ENCODE data around the gene GPR18.

GPR18 gene

DNA sequence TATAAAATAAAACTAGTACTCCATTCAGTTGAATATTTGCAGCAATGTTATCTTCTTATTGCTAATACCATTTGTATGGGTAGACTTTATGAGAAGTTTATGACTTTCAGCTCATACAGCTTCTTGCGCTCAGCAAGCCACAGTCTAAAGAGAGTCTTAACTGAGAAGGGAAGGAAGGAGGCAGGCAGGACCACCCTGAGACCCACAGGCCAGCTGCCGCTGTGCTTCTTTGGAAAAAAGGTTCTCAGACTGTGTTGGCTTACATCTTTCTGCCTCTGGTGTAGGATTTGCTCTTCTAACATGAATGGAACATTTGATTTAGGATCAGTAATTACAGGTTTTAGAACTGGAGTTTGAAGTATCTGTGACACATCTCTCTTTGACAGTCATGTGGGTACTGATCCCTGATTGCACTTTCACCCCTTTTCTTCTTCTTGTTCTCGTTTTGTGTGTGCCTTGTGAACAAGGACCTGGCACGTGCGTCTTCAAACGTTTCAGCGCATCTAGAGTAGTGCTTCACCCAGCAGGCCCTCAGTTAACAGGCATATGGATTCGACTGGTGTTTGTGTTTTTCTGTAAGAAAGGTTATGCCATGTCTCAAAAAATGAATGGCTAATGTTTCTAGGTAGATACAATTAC is 7.1 kb upstream of the GPR18 start:
- H3K4ac ChIP-seq (ENCODE audit: low read depth in 1 of 2, low read length in 2 of 2): no peak overlapping the region
- no peaks in the 10 kb centered on the region for H3K9me3 ChIP-seq (ENCODE audit: control insufficient read depth, low read length)
- H4K91ac ChIP-seq (ENCODE audit: low read length): no peak overlapping the region
- H3K79me1 ChIP-seq (replicated peaks; ENCODE audit: low read length, poor library complexity, severe bottlenecking): peaks cover 23% of the 10 kb centered on the region
- no peak overlapping the region for H3K4me2 ChIP-seq (ENCODE audit: low read length, poor library complexity, severe bottlenecking)
- no peak overlapping the region for H3K27ac ChIP-seq (ENCODE audit: low read length, poor library complexity, severe bottlenecking)
- H2BK12ac ChIP-seq (ENCODE audit: low read length in 2 of 2): no peak overlapping the region
- H2BK5ac ChIP-seq (ENCODE audit: low read depth, low read length, poor library complexity, severe bottlenecking): no peak overlapping the region
- no peaks in the 10 kb centered on the region for H3K27me3 ChIP-seq (ENCODE audit: control insufficient read depth in 1 of 2, insufficient read depth in 1 of 2, low read length in 2 of 2)
- H2AK5ac ChIP-seq (ENCODE audit: low read length, severe bottlenecking): no peak overlapping the region
- no peak overlapping the region for H3K14ac ChIP-seq (ENCODE audit: low read length in 2 of 2)
- H2BK120ac ChIP-seq (ENCODE audit: low read depth, low read length): no peak overlapping the region
- no peak for DNase-seq
- no peak overlapping the region for H3K9ac ChIP-seq (ENCODE audit: low read length)
- H2BK15ac ChIP-seq (ENCODE audit: low read depth, poor library complexity, severe bottlenecking): no peak overlapping the region
- H3K23ac ChIP-seq (ENCODE audit: low read length in 2 of 2): no peak overlapping the region
- no peak overlapping the region for H4K8ac ChIP-seq (ENCODE audit: low read length)
- no peak overlapping the region for H2AFZ ChIP-seq (ENCODE audit: low read depth, low read length)
- 87% methylated on average over 8 of the region's 8 CpGs for WGBS
- H3K4me1 ChIP-seq (ENCODE audit: control insufficient read depth, insufficient read depth, low read depth, low read length): no peaks in the 10 kb centered on the region
- peaks cover 0 to 5% of the 10 kb centered on the region in 2 experiments for H3K36me3 ChIP-seq (ENCODE audit: control insufficient read depth in 1 of 2, insufficient read depth in 2 of 2, low read depth in 1 of 2, low read length in 2 of 2)
- no peak overlapping the region for H3K18ac ChIP-seq (ENCODE audit: low read depth in 1 of 2, low read length in 2 of 2)
- H3K4me3 ChIP-seq (ENCODE audit: insufficient read depth in 1 of 2, low read depth in 1 of 2, low read length in 2 of 2): no peak overlapping the region

DNA sequence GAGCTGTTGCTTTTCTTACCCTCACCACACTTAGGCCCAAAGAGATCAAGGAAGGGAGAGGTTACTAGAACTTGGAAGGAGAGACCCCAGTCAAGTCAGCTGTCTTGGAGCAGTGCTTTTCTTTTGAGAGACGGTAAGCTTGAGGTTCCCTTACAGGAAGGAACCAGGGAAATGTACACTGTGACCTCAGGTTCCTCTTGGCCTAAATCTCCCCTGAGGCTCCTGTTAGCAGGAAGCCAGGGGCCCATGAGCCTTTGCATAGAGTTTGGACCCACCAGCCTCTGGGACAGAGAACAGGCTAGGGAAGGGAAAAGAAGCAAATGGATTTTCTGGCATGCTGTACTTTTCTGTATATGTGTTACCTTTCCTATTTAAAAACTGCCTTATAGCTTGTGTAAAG is 5.9 kb upstream of the GPR18 start:
- peaks cover 9 to 10% of the 10 kb centered on the region in 2 experiments for H3K36me3 ChIP-seq (ENCODE audit: control insufficient read depth in 1 of 2, insufficient read depth in 2 of 2, low read depth in 1 of 2, low read length in 2 of 2)
- H2BK5ac ChIP-seq (ENCODE audit: low read depth, low read length, poor library complexity, severe bottlenecking): no peak overlapping the region
- no peak overlapping the region for H3K4me2 ChIP-seq (ENCODE audit: low read length, poor library complexity, severe bottlenecking)
- H3K4ac ChIP-seq (ENCODE audit: low read depth in 1 of 2, low read length in 2 of 2): no peak overlapping the region
- no peak overlapping the region for H3K27ac ChIP-seq (ENCODE audit: low read length, poor library complexity, severe bottlenecking)
- no peaks in the 10 kb centered on the region for H3K27me3 ChIP-seq (ENCODE audit: control insufficient read depth in 1 of 2, insufficient read depth in 1 of 2, low read length in 2 of 2)
- no peak overlapping the region for H3K14ac ChIP-seq (ENCODE audit: low read length in 2 of 2)
- no peak overlapping the region for H2BK120ac ChIP-seq (ENCODE audit: low read depth, low read length)
- H2BK12ac ChIP-seq (ENCODE audit: low read length in 2 of 2): no peak overlapping the region
- no peak overlapping the region for H2AFZ ChIP-seq (ENCODE audit: low read depth, low read length)
- no peaks in the 10 kb centered on the region for H3K4me1 ChIP-seq (ENCODE audit: control insufficient read depth, insufficient read depth, low read depth, low read length)
- H3K18ac ChIP-seq (ENCODE audit: low read depth in 1 of 2, low read length in 2 of 2): no peak overlapping the region
- H2BK15ac ChIP-seq (ENCODE audit: low read depth, poor library complexity, severe bottlenecking): no peak overlapping the region
- DNase-seq: no peak
- H3K9me3 ChIP-seq (ENCODE audit: control insufficient read depth, low read length): no peaks in the 10 kb centered on the region
- peaks cover 23% of the 10 kb centered on the region for H3K79me1 ChIP-seq (replicated peaks; ENCODE audit: low read length, poor library complexity, severe bottlenecking)
- 77% methylated on average over 1 of the region's 1 CpG for WGBS
- H3K23ac ChIP-seq (ENCODE audit: low read length in 2 of 2): no peak overlapping the region
- H2AK5ac ChIP-seq (ENCODE audit: low read length, severe bottlenecking): no peak overlapping the region
- H3K9ac ChIP-seq (ENCODE audit: low read length): no peak overlapping the region
- H3K4me3 ChIP-seq (ENCODE audit: insufficient read depth in 1 of 2, low read depth in 1 of 2, low read length in 2 of 2): no peak overlapping the region
- H4K91ac ChIP-seq (ENCODE audit: low read length): no peak overlapping the region
- H4K8ac ChIP-seq (ENCODE audit: low read length): no peak overlapping the region

DNA sequence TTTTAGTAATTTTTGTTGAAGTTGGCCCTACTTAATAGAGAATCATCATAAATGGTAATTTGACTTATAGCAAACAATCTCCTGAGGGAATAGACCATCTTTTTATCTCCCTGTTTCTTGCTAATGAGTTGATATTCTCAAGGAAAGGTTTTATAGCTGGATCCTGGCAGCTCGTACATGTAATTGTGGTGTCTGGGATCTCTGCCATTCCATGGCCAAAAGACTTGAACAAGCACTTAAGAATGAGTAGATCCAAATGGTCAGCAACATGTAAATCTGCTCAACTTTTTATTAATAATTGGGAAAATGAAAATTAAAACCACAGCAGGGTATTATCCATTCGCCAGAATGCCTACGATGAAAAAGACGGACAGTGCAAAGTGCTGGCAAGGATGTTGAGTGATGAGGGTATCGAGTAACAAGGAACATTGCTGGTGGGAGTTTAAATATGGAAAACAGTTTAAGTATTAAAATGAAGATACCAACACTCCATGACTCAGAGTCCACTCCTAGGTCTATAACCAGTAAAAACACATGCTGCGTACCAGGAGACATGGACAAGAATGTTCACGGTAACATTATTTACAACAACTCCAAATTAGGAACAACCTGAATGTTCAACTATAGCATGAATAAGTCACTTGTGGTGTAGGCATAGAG is 5.1 kb upstream of the GPR18 start:
- Histone ChIP-seq H2BK120ac (ENCODE audit: low read depth, low read length) (no peak overlapping the region), H2BK15ac (ENCODE audit: low read depth, poor library complexity, severe bottlenecking) (no peak overlapping the region), H3K23ac (ENCODE audit: low read length in 2 of 2) (no peak overlapping the region)

GRCh38 chr13:99261059-99261458 is 2.9 kb upstream of the GPR18 start:
- 94% methylated on average over 1 of the region's 1 CpG for WGBS
- Histone ChIP-seq H2BK5ac (ENCODE audit: low read depth, low read length, poor library complexity, severe bottlenecking) (no peak overlapping the region), H2AFZ (ENCODE audit: low read depth, low read length) (no peak overlapping the region), H2BK15ac (ENCODE audit: low read depth, poor library complexity, severe bottlenecking) (no peak overlapping the region), H2BK12ac (ENCODE audit: low read length in 2 of 2) (no peak overlapping the region), H3K79me1 (replicated peaks; ENCODE audit: low read length, poor library complexity, severe bottlenecking) (peaks cover 9% of the 10 kb centered on the region), H3K27ac (ENCODE audit: low read length, poor library complexity, severe bottlenecking) (no peak overlapping the region), H3K18ac (ENCODE audit: low read depth in 1 of 2, low read length in 2 of 2) (no peak overlapping the region), H3K4me1 (ENCODE audit: control insufficient read depth, insufficient read depth, low read depth, low read length) (no peaks in the 10 kb centered on the region), H3K27me3 (ENCODE audit: control insufficient read depth in 1 of 2, insufficient read depth in 1 of 2, low read length in 2 of 2) (no peaks in the 10 kb centered on the region), H3K4me3 (ENCODE audit: insufficient read depth in 1 of 2, low read depth in 1 of 2, low read length in 2 of 2) (no peak overlapping the region), H2AK5ac (ENCODE audit: low read length, severe bottlenecking) (no peak overlapping the region), H4K8ac (ENCODE audit: low read length) (no peak overlapping the region), H3K9ac (ENCODE audit: low read length) (no peak overlapping the region), H3K4me2 (ENCODE audit: low read length, poor library complexity, severe bottlenecking) (no peak overlapping the region), H3K36me3 (ENCODE audit: control insufficient read depth in 1 of 2, insufficient read depth in 2 of 2, low read depth in 1 of 2, low read length in 2 of 2) (peaks cover 4 to 13% of the 10 kb centered on the region in 2 experiments), H3K23ac (ENCODE audit: low read length in 2 of 2) (no peak overlapping the region), H3K14ac (ENCODE audit: low read length in 2 of 2) (no peak overlapping the region), H4K91ac (ENCODE audit: low read length) (no peak overlapping the region), H3K9me3 (ENCODE audit: control insufficient read depth, low read length) (no peaks in the 10 kb centered on the region), H2BK120ac (ENCODE audit: low read depth, low read length) (no peak overlapping the region), H3K4ac (ENCODE audit: low read depth in 1 of 2, low read length in 2 of 2) (no peak overlapping the region)
- DNase-seq: no peak

More for the DNA sequence above, 5.1 kb upstream of the GPR18 start:
- no peak overlapping the region for H2AFZ ChIP-seq (ENCODE audit: low read depth, low read length)
- no peak overlapping the region for H3K14ac ChIP-seq (ENCODE audit: low read length in 2 of 2)
- H3K27me3 ChIP-seq (ENCODE audit: control insufficient read depth in 1 of 2, insufficient read depth in 1 of 2, low read length in 2 of 2): no peaks in the 10 kb centered on the region
- H3K9ac ChIP-seq (ENCODE audit: low read length): no peak overlapping the region
- no peak for DNase-seq
- H2AK5ac ChIP-seq (ENCODE audit: low read length, severe bottlenecking): no peak overlapping the region
- peaks cover 20% of the 10 kb centered on the region for H3K79me1 ChIP-seq (replicated peaks; ENCODE audit: low read length, poor library complexity, severe bottlenecking)
- no peak overlapping the region for H4K8ac ChIP-seq (ENCODE audit: low read length)
- no peak overlapping the region for H4K91ac ChIP-seq (ENCODE audit: low read length)
- no peak overlapping the region for H3K27ac ChIP-seq (ENCODE audit: low read length, poor library complexity, severe bottlenecking)
- peaks cover 9 to 10% of the 10 kb centered on the region in 2 experiments for H3K36me3 ChIP-seq (ENCODE audit: control insufficient read depth in 1 of 2, insufficient read depth in 2 of 2, low read depth in 1 of 2, low read length in 2 of 2)
- no peak overlapping the region for H3K18ac ChIP-seq (ENCODE audit: low read depth in 1 of 2, low read length in 2 of 2)
- H2BK5ac ChIP-seq (ENCODE audit: low read depth, low read length, poor library complexity, severe bottlenecking): no peak overlapping the region
- H2BK12ac ChIP-seq (ENCODE audit: low read length in 2 of 2): no peak overlapping the region
- H3K4me1 ChIP-seq (ENCODE audit: control insufficient read depth, insufficient read depth, low read depth, low read length): no peaks in the 10 kb centered on the region
- no peak overlapping the region for H3K4me3 ChIP-seq (ENCODE audit: insufficient read depth in 1 of 2, low read depth in 1 of 2, low read length in 2 of 2)
- WGBS: 90% methylated on average over 6 of the region's 7 CpGs
- H3K4me2 ChIP-seq (ENCODE audit: low read length, poor library complexity, severe bottlenecking): no peak overlapping the region
- H3K9me3 ChIP-seq (ENCODE audit: control insufficient read depth, low read length): no peaks in the 10 kb centered on the region
- no peak overlapping the region for H3K4ac ChIP-seq (ENCODE audit: low read depth in 1 of 2, low read length in 2 of 2)

Data from mesenchymal stem cell (in vitro differentiated cells and primary cell).